ENCODE data around the gene NAALADL2.
"Not testable (repeated sequence)": the region's sequence is repeated elsewhere in the genome, so short reads cannot be mapped to it uniquely, and the experiment has no call there.

NAALADL2 gene

GRCh38 chr3:175391601-175392000, 532.5 kb downstream of the NAALADL2 start:
- DNase-seq, result no peak

GRCh38 chr3:175392653-175393052, 533.5 kb downstream of the NAALADL2 start:
- DNase-seq, result no peak

- DNase-seq, result no peak
Observed at GRCh38 chr3:175397372-175397771, 538.2 kb downstream of the NAALADL2 start.

GRCh38 chr3:175398676-175399075, 539.5 kb downstream of the NAALADL2 start:
- DNase-seq, result no peak

GRCh38 chr3:175399156-175399840, 540.2 kb downstream of the NAALADL2 start:
- no peak for DNase-seq

GRCh38 chr3:175404027-175404426, 544.9 kb downstream of the NAALADL2 start:
- DNase-seq, result no peak

GRCh38 chr3:175404621-175405020, 545.5 kb downstream of the NAALADL2 start:
- DNase-seq, result no peak

GRCh38 chr3:175410251-175410650, 551.1 kb downstream of the NAALADL2 start:
- DNase-seq, result no peak

- DNase-seq, result no peak
Observed at GRCh38 chr3:175411405-175411804, 552.3 kb downstream of the NAALADL2 start.

- no peak for DNase-seq
Observed at GRCh38 chr3:175411946-175412345, 552.8 kb downstream of the NAALADL2 start.

- DNase-seq, result no peak
Observed at GRCh38 chr3:175413926-175414325, 554.8 kb downstream of the NAALADL2 start.

- DNase-seq, result no peak
Observed at GRCh38 chr3:175416600-175416999, 557.5 kb downstream of the NAALADL2 start.

- no peak for DNase-seq
Observed at GRCh38 chr3:175417426-175417825, 558.3 kb downstream of the NAALADL2 start.

- DNase-seq, result no peak
Observed at GRCh38 chr3:175421902-175422301, 562.8 kb downstream of the NAALADL2 start.

GRCh38 chr3:175422744-175423143, 563.6 kb downstream of the NAALADL2 start:
- DNase-seq, result no peak

GRCh38 chr3:175423848-175424247, 564.7 kb downstream of the NAALADL2 start:
- not testable (repeated sequence) for DNase-seq

- no peak for DNase-seq
Observed at GRCh38 chr3:175426805-175427204, 567.7 kb downstream of the NAALADL2 start.

- DNase-seq, result no peak
Observed at GRCh38 chr3:175428466-175428865, 569.3 kb downstream of the NAALADL2 start.

GRCh38 chr3:175430983-175431773, 572.0 kb downstream of the NAALADL2 start:
- DNase-seq, result no peak

GRCh38 chr3:175432376-175433025, 573.4 kb downstream of the NAALADL2 start:
- no peak for DNase-seq

- no peak for DNase-seq
Observed at GRCh38 chr3:175433026-175433674, 574.0 kb downstream of the NAALADL2 start.

- DNase-seq, result no peak
Observed at GRCh38 chr3:175434561-175434960, 575.4 kb downstream of the NAALADL2 start.

- DNase-seq, result no peak
Observed at GRCh38 chr3:175443682-175444081, 584.5 kb downstream of the NAALADL2 start.

Measured in NCI-H187 (cell line).